Measurements from ENCODE around the gene CERCAM.
"Not testable (repeated sequence)": the region's sequence is repeated elsewhere in the genome, so short reads cannot be mapped to it uniquely, and the experiment has no call there.

The CERCAM gene

DNA sequence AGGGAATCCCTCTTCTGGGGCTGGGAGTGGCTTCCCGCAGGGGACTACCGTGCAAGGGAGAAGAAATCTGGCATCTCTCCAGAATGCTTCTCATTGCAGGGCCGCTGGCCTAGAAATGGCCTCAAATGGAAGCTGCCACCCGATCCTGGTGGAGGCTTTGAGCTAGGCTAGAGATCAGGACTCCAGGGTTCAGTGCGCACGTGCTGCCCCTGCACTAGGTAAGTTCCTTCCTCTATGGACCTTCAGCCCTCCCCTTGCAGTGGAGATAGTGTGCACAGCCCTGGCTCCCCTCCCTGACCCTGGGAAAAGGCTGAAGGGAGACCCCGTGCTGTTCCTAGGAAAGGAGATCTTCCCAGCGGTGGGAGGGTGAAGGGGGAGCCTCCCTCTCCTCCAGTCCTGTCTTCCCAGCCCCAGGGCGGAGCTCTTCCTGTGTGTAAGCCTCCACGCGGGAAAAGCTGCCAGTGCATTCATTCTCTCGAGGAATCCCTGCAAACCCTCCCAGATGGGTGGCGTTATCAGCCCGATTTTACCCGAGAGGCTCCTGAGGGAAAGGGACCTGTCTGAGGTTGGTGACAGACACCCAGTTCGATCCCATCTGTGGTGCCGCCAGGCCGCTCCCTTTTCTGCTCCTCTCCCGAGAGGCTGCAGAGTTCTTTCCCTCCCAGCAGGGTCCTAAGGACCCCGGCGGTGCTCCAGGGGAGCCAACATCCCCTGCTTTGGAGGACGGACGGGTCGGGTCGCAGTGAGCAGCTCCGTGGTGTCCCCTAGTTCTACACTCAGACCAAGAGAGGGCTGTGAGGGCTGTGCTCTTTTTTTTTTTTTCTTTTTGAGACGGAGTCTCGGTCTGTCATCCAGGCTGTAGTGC lies 1.4 kb upstream of the CERCAM start:
- DNase-seq (ENCODE audit: low read depth, low spot score): peak; percentile 60

- peak; percentile 68 for DNase-seq (ENCODE audit: low read depth, low spot score)
Measured at GRCh38 chr9:128420060-128420650, 502 bp upstream of the CERCAM start.

DNA sequence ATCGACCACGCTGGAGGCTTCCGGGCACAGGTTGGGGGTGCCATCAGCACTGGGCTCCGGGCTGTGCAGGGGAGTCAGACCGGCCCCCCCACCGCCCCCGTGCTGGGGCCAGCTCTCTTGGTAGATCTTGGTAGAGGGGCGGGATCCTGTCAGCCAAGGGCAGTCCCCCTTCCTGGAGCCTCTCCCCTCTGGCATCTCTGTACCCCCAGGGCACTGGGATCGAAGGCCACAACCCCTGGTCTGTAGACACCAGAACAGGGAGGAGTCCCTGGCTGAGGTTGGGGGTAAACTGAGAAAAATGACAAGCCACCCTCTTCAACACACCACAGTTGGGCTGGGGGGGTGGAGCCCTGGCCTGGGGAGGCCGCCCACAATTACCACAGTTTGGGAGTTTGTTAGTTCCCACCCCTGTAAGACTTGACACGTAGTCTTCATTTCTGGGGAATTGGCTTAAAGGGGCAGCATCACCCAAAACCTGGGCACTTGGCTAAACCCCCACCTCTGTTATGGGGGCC lies 882 bp downstream of the CERCAM start:
- DNase-seq (ENCODE audit: low read depth, low spot score): no peak

- DNase-seq (ENCODE audit: low read depth, low spot score): not testable (repeated sequence)
Measured at GRCh38 chr9:128422022-128422782, 1.5 kb downstream of the CERCAM start.

DNA sequence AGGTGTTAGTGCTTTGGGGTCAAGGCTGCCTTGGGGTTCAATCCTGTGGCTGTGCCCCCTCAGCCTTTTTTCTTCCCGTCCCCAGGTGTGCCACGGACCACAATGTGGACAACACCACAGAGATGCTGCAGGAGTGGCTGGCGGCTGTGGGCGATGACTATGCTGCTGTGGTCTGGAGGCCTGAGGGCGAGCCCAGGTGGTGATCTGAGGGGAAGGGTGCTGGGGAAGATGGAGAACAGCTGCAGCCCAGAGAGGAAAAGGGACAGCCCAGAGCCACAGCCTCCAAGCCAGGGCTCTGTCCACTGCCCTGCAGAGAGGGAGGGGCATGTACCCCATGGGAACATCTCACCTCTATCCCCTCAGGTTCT lies 2.1 kb downstream of the CERCAM start:
- no peak for DNase-seq (ENCODE audit: low read depth, low spot score)

DNA sequence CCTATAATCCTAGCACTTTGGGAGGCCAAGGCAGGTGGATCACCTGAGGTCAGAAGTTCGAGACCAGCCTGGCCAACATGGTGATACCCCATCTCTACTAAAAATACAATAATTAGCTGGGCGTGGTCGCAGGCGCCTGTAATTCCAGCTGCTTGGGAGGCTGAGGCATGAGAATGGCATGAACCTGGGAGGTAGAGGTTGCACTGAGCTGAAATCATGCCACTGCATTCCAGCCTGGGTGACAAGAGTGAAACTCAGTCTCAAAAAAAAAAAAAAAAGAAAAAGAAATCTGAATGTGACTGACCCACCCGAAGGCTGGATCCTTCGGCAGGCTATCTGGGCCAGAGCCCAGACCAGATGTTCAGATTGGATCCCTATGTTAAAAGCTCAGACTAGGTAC lies 2.7 kb downstream of the CERCAM start:
- not testable (repeated sequence) for DNase-seq (ENCODE audit: low read depth, low spot score)

- no peak for DNase-seq (ENCODE audit: low read depth, low spot score)
Measured at GRCh38 chr9:128424268-128424780, 3.7 kb downstream of the CERCAM start.

DNA sequence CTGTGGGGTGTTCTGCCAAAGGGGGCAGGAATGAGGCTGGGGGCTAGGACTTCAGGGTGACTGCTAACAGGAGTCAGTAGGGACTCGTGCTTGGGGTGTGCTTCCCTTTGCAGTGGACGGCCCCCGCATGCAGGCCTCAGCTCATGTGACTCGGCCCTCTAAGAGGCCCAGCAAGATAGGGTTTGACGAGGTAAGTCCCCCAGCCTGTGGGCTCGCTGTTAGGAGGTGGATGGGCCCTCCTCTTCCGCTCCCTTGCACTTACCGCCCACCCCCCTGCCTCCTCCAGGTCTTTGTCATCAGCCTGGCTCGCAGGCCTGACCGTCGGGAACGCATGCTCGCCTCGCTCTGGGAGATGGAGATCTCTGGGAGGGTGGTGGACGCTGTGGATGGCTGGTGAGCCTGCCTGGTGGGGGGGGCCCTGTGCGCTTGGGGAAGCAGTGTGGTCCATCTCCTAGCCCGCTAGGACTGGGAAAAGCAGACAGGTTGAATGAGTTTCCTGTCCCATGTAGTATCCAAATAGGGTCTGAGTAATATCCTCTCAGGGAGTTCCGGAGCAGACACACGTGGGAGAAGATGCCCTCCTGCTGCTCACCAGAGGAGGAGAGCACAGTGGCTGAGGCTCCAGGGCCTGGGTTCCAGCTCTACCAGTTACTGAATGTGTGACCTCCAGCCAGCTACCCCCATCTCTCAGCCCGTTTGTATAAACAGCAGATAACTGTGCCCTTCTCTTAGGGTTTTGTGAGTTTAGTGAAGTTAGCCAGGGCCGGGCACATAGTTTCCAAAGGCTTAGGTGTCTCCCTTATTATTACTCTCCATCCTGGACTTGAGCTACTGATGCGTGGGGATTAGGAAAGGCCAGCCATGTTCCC lies 8.2 kb downstream of the CERCAM start:
- peak; percentile 36 for DNase-seq (ENCODE audit: low read depth, low spot score)

DNA sequence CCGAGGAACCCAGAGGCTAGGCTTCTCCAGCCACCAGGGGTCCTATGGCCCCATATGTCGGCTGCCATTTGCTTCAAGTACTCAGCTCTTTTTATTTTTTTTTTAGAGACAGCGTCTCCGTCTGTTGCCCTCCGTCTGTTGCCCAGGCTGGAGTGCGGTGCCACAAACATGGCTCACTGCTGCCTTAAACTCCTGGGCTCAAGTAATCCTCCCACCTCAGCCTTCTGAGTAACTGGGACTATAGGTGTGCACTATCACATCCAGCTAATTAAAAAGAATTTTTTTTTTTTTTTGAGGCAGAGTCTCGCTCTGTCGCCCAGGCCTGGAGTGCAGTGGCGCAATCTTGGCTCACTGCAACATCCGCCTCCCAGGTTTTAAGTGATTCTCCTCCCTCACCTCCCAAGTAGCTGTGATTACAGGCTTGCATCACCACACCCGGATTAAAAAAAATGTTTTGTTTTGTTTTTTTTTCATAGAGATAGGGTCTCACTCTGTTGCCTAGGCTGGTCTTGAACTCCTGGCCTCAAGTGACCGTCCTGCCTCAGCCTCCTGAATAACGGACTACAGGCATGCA lies 8.9 kb downstream of the CERCAM start:
- DNase-seq (ENCODE audit: low read depth, low spot score): no peak

GRCh38 chr9:128431207-128431606 lies 10.6 kb downstream of the CERCAM start:
- no peak for DNase-seq (ENCODE audit: low read depth, low spot score)

DNA sequence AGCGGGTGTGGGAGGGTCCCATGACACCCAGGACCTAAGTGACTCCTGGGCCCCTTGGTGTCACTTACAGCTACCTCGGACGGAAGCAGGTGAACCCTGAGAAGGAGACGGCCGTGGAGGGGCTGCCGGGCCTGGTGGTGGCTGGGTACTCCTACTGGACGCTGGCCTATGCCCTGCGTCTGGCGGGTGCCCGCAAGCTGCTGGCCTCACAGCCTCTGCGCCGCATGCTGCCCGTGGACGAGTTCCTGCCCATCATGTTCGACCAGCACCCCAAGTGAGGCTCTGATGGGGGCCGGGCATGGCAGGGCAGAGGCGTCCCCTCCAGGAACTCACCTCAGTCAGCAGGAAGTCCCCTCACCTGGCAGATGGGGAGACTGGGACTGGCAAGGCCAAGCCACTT lies 13.7 kb downstream of the CERCAM start:
- DNase-seq (ENCODE audit: low read depth, low spot score): no peak

GRCh38 chr9:128435611-128436010 lies 15.0 kb downstream of the CERCAM start:
- DNase-seq (ENCODE audit: low read depth, low spot score): no peak

DNA sequence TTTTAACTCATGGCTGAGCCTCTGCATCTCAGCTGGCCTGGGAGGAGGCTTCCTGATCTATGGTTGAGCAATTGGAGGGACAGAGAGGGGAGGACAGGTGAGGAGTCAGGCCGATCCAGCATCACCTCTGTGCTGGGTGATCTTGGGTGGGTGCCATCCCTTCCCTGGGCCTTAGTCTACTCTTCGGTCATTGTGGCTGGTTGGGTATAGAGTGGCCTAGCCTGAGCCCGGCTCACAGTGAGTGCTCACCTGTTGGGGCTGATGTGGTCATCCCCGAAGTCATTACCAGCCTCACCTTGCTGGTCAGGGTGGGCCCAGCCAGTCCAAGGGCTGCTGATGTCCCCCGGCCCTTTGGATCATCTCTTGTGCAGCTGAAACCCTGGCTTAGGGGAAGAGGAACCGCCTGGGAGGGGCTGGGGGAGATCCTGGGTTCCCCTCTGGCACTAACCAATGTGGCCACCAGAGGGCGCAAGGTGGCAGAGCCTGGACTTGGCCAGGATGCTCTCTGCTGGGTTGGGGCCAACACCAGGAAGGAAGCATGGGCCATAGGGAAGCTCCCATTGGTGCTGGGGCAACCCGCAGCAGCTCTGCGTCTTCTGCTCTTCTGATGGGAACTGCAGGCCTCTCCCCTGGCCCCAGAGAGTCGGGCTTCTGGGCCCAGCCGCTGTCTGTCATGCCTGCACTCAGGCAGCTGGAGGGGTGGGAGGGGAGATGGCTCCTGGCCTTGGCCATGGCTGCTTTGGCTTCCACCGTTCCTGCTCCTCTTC lies 17.9 kb downstream of the CERCAM start:
- peak; percentile 92 for DNase-seq (ENCODE audit: low read depth, low spot score)

DNA sequence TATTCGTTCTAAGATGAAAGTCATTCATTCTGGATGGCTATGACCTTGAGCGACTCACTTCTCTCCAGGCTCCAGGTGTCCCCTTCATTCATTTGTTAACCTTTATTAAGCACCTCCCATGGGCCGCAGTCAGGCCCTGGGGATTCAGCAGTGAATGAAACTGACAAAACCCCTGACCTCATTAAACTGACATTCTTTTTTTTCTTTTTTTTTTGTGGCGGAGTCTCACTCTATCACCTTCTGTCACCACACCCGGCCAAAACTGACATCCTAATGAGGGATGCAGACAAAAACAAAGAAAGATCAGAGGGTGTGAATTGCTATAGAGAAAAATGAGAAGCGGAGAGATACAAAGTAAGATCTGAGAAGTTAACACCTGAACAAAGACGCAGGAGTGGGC lies 18.6 kb downstream of the CERCAM start:
- no peak for DNase-seq (ENCODE audit: low read depth, low spot score)

GRCh38 chr9:128442150-128442549 lies 21.5 kb downstream of the CERCAM start:
- DNase-seq (ENCODE audit: low read depth, low spot score): no peak

DNA sequence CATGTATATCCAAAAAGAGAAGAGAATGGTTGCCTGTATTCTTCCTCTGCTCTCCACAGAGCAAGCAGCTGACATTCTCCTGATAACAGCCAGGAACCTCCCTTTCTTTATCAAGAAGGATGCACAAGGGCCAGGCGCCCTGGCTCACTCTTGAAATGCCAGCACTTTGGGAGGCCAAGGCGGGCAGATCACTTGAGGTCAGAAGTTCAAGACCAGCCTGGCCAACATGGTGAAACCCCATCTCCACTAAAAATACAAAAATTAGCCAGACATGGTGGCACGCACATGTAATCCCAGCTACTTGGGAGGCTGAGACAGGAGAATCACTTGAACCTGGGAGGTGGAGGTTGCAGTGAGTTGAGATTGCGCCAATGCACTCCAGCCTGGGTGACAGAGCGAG lies 25.8 kb downstream of the CERCAM start:
- not testable (repeated sequence) for DNase-seq (ENCODE audit: low read depth, low spot score)

DNA sequence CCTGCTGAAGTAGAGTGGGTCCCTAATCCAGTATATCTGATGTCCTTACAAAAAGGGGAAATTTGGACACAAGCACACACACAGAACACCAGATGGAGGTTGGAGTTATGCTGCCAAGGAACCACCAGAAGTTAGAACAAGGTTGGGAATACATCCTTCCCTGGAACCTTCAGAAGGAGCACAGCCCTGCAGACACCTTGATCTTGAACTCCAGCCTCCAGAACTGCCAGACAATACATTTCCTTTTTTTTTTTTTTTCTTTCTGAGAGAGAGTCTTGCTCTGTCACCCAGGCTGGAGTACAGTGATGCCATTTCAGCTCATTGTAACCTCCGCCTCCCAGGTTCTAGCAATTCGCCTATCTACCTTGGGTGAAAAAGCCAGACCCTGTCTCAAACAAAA lies 28.1 kb downstream of the CERCAM start:
- no peak for DNase-seq (ENCODE audit: low read depth, low spot score)

GRCh38 chr9:128454991-128455390 lies 34.3 kb downstream of the CERCAM start:
- DNase-seq (ENCODE audit: low read depth, low spot score): no peak

GRCh38 chr9:128455849-128456612 lies 35.4 kb downstream of the CERCAM start, which contains the start of gene ODF2:
ODF2 (plus strand) TSS chr9:128456006; CDS start chr9:128456092, 86 bp downstream.
- peak; percentile 99 for DNase-seq (ENCODE audit: low read depth, low spot score)
